IPS-20b (cell line): ENCODE results near the gene RNF208.
"Not testable (repeated sequence)": the region's sequence is repeated elsewhere in the genome, so short reads cannot be mapped to it uniquely, and the experiment has no call there.

Experiments used
- H3K27ac ChIP-seq: one replicate; pipeline ENCODE4 v1.5.1; 2013; ENCODE audit warnings: low read length
- H3K27me3 ChIP-seq: 2 replicates; pipeline ENCODE4 v1.6.1; 2013; ENCODE audit warnings: mild to moderate bottlenecking, low read length, inconsistent platforms; ENCODE audit not compliant: insufficient read depth
- H3K36me3 ChIP-seq: 2 replicates; pipeline ENCODE4 v1.6.1; 2013; ENCODE audit warnings: low read depth, mild to moderate bottlenecking, inconsistent platforms, low read length, moderate library complexity; ENCODE audit not compliant: insufficient read depth
- H3K4me1 ChIP-seq: 2 replicates; pipeline ENCODE4 v1.6.1; 2013; ENCODE audit warnings: mild to moderate bottlenecking, control low read depth, inconsistent platforms, low read length, moderate library complexity; ENCODE audit not compliant: insufficient read depth
- H3K4me3 ChIP-seq: 2 replicates; pipeline ENCODE4 v1.5.1; 2013; ENCODE audit warnings: mild to moderate bottlenecking, low read length, inconsistent platforms
- H3K9ac ChIP-seq: 2 replicates; pipeline ENCODE4 v1.6.1; 2013; ENCODE audit warnings: low read depth, mild to moderate bottlenecking, inconsistent platforms, low read length, moderate library complexity
- H3K9me3 ChIP-seq: 2 replicates; pipeline ENCODE4 v1.6.1; 2013; ENCODE audit warnings: mild to moderate bottlenecking, low read depth, low read length, inconsistent platforms; ENCODE audit not compliant: insufficient read depth

Gene RNF208

GRCh38 chr9:137251490-137252268 lies 29.6 kb upstream of the RNF208 start:
- Histone ChIP-seq H3K4me1 (peaks cover 3% of the 10 kb centered on the region; the same call in 1 of the 2 replicates), H3K9me3 (no peaks in the 10 kb centered on the region), H3K9ac (no peak overlapping the region), H3K27me3 (peaks cover 11% of the 10 kb centered on the region; the same call in 1 of the 2 replicates), H3K36me3 (peaks cover 5% of the 10 kb centered on the region), H3K27ac (no peak overlapping the region), H3K4me3 (no peak overlapping the region)

DNA sequence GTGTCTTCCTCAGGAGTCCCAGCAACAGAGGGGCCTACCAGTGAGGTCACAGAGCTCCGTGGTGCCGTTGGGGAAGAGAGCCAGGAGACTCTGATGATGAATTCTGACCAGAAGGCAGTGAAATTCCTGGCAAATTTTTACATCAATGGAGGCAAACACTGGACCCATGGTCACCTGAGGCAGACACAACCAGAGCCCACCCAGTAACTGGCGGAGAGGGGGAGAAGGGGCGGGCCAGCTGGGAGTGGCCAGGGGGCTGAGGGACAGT lies 29.1 kb upstream of the RNF208 start, which contains the start of gene STPG3:
TSS of gene STPG3 (plus strand) at position 93 of the 268 bp plus-strand sequence. CDS start at position 94, 1 bp downstream.
- Histone ChIP-seq H3K36me3 (no peaks in the 10 kb centered on the region), H3K27ac (no peak within 1 kb of the TSS), H3K27me3 (peaks cover 11% of the 10 kb centered on the region; the same call in 1 of the 2 replicates), H3K9me3 (no peaks in the 10 kb centered on the region), H3K4me3 (no peak within 1 kb of the TSS), H3K4me1 (peaks cover 3% of the 10 kb centered on the region; the same call in 1 of the 2 replicates), H3K9ac (no peak within 1 kb of the TSS)

DNA sequence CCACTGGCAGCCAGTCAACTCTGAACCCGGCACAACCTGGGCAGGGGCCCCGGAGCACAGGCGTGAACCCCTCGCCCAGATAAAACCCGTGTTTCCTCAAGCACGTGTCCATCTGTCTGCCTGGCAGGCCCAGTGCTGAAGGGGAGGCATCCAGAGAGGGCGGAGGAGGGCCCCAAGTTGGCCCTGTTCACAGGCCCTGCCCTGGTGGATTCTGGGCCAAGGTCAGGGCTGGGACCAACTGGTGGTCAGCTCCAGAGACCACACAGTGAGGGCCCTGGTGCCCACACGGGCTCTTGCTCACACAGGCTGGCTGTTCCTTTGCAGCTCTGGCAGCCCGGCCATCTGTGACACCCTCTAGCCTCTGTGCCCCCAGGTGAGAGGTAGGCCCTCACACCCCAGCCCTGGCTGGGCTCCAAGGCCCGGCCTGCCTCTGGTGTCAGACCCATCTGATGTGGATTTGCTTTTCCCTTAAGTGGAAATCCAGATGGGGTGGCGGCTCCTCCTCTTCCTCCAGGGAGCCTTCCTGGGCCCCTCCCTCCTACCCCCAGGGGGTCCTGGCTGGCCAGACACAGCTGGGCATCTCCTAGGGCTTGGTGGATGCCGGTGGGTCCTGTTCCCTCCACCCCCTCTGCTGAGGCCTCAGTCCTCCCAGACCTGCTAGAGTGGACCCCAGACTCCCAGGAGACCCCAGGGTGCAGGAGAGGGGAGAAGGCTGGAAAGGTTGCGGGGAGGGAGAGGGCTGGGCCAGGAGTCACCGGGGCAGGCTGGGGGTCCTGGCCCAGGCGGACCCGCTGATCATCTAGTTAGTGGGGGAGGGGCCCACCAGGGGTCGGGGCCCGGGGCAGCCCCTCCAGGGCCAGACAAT lies 28.5 kb upstream of the RNF208 start:
- Histone ChIP-seq H3K27ac (no peak overlapping the region), H3K27me3 (peaks cover 11% of the 10 kb centered on the region; the same call in 1 of the 2 replicates), H3K9me3 (no peaks in the 10 kb centered on the region), H3K4me3 (no peak overlapping the region), H3K36me3 (no peaks in the 10 kb centered on the region), H3K4me1 (peaks cover 3% of the 10 kb centered on the region; the same call in 1 of the 2 replicates), H3K9ac (no peak overlapping the region)

- Histone ChIP-seq H3K27me3 (no peaks in the 10 kb centered on the region), H3K27ac (no peak overlapping the region), H3K4me1 (peaks cover 8% of the 10 kb centered on the region; the same call in 1 of the 2 replicates)
These were observed 25.8 kb upstream of the RNF208 start for GRCh38 chr9:137247916-137248175.

DNA sequence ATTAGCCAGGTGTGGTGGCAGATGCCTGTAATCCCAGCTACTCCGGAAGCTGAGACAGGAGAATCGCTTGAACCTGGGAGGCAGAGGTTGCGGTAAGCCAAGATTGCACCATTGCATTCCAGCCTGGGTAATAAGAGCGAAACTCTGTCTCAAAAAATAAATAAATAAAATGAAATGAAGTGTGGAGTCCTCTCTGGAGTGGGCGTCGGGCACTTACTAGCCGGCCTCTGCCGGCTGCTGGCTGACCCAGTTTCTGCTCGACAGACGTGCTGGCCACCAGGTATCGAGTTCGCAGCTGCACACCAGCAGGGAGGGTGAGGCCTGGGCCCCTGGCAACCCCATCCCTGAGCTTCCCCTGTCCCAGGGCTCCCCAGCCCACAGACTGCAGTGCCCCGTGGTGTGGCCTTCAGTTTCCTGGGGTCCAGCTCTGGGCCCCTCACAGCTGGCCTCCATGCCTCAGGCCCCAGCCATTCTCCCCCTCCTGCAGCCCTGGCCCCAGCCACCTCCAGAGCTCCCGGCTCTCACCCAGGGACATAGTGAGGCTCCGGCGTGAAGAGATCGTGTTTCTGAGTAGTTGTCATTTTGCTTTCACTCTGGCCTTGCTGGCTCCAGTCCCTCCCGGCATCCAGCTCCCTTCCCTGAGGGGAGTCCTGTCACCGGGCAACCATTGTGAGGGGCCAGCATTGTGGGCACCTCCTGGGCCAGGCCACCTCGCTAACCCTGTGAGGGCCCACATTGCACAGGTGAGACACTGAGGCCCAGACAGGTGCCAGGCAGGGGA lies 25.3 kb upstream of the RNF208 start:
- H3K4me1 ChIP-seq: peaks cover 8% of the 10 kb centered on the region
- H3K9me3 ChIP-seq: no peaks in the 10 kb centered on the region
- H3K9ac ChIP-seq: no peak overlapping the region
- H3K27me3 ChIP-seq: no peaks in the 10 kb centered on the region
- no peak overlapping the region for H3K4me3 ChIP-seq
- H3K36me3 ChIP-seq: peaks cover 16% of the 10 kb centered on the region
- H3K27ac ChIP-seq: no peak overlapping the region

More at GRCh38 chr9:137247916-137248175, 25.8 kb upstream of the RNF208 start:
- no peak overlapping the region for H3K9ac ChIP-seq
- no peaks in the 10 kb centered on the region for H3K9me3 ChIP-seq
- no peak overlapping the region for H3K4me3 ChIP-seq
- peaks cover 11% of the 10 kb centered on the region for H3K36me3 ChIP-seq

DNA sequence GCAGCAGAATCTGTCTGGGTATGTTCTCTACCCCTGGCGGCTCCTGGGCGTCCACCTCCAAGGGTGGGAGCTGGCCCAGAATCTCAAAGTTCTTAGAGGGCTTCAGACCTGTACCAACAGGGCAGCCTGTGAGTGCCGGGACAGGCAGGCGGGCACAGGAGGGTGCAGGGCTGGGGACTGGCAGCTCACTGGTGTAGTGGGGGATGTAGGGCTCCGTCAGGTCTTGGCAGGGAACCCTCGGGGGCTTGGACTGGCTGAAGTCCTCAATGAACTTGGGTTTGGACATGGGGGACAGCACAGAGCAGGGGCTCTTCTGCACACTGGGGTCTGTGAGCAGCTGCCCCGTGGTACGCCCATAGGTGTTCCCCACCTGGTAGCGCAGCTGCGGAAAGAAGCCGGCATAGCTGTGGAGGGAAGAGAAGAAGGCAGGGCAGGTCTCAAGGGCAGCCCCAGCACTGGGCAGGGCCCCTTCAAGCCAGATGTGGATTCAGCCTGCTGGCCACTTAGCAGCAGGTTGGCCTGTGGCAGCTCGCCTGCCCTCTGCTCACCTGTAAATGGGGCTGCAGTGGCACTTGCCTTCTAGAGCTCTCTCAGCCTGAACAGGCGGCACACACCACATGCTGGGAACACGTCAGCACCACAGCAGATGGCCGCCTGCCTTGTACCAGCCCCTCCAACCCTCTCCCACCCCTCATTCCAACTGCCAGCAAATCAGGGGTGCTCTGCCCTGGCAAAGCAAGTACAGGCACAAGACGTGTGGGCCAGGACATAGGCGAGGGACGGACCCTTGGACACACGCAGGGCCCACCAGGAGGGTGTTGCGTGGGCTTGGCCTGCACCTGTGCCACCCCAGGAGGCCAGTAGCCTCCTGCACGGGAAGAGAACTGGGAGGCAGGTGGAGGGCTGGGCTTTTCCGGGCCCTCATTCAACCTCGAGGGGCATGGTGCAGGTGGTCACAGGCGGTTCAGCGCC lies 23.7 kb upstream of the RNF208 start:
- Histone ChIP-seq H3K4me3 (no peak overlapping the region), H3K27ac (no peak overlapping the region), H3K36me3 (peaks cover 21% of the 10 kb centered on the region), H3K27me3 (no peaks in the 10 kb centered on the region), H3K9ac (no peak overlapping the region), H3K9me3 (no peaks in the 10 kb centered on the region), H3K4me1 (peaks cover 5% of the 10 kb centered on the region)

DNA sequence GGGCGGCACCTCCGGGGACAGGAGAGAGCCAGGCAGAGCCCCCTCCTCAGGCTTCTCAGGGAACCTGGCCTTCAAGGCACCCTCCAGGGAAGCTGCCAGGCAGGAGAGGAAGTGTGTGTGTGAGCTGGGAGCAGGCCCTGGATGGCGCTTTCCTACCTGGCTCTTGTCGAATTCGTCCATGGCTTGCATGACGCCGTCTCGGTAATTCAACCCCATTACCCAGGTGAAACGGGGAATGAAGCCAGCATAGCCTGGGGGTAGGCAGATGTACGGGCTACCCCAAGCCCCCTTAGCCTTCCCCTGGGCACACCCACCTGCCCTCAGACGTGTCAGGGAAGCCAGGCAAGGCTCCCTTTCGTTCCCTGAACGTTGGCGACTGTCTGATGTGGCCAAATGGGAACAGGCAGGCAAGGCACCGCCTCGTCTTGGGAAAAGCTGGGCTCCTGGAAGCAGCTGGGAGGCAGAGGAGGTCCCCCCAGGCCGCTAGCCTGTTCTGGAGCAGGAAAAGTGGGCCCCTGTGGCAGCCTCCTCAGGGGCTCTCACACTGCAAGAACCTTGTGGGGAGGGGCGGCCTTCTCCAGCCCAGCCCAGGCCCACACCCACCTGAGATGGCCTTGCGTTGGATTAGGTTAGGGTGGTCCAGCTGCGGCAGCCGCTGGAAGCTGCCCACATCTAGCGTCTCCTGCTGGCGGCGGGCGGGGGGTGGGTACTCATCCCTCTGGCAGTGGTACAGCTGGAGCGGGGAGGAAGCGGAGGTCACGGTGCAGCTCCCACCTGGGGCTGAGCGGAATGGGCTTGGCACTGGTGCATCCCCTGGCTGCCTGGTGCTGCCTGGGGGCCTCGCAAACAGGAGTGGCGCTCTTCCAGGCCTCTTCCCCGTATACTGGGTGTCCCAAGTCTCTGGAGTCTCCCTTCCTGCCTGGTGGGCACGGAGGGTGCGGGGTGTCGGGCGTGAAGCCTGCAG lies 22.7 kb upstream of the RNF208 start:
- peaks cover 21% of the 10 kb centered on the region for H3K36me3 ChIP-seq
- H3K4me3 ChIP-seq: no peak overlapping the region
- H3K27ac ChIP-seq: no peak overlapping the region
- peaks cover 5% of the 10 kb centered on the region for H3K4me1 ChIP-seq
- H3K9ac ChIP-seq: no peak overlapping the region
- no peaks in the 10 kb centered on the region for H3K27me3 ChIP-seq
- no peaks in the 10 kb centered on the region for H3K9me3 ChIP-seq

- Histone ChIP-seq H3K9me3 (no peaks in the 10 kb centered on the region), H3K9ac (no peak overlapping the region), H3K27me3 (no peaks in the 10 kb centered on the region), H3K4me1 (peaks cover 5% of the 10 kb centered on the region), H3K4me3 (no peak overlapping the region), H3K36me3 (peaks cover 21% of the 10 kb centered on the region), H3K27ac (no peak overlapping the region)
These were observed 21.8 kb upstream of the RNF208 start for GRCh38 chr9:137243626-137244485.

- H3K9ac ChIP-seq, H3K4me3 ChIP-seq, H3K27me3 ChIP-seq, H3K9me3 ChIP-seq, H3K27ac ChIP-seq, H3K4me1 ChIP-seq: not testable (repeated sequence)
- peaks cover 21% of the 10 kb centered on the region for H3K36me3 ChIP-seq
These were observed 21.2 kb upstream of the RNF208 start for GRCh38 chr9:137243266-137243625.
